ENCODE data around the gene FTO. TPM values are rescaled to one million over a fixed set of nuclear protein-coding genes. Genes with fewer than 3 reads are reported as not detected.
A peak's percentile ranks its signal among the peaks of the same experiment; 100 is the strongest.

Gene FTO
- 135 and 145 TPM in 2 replicates for total RNA-seq (ENCODE audit: low replicate concordance)

- H3K4me3 ChIP-seq (ENCODE audit: low read depth, low read length) = peak within 1 kb of the TSS; percentile 95
- TF ChIP-seq, protein P1, sequence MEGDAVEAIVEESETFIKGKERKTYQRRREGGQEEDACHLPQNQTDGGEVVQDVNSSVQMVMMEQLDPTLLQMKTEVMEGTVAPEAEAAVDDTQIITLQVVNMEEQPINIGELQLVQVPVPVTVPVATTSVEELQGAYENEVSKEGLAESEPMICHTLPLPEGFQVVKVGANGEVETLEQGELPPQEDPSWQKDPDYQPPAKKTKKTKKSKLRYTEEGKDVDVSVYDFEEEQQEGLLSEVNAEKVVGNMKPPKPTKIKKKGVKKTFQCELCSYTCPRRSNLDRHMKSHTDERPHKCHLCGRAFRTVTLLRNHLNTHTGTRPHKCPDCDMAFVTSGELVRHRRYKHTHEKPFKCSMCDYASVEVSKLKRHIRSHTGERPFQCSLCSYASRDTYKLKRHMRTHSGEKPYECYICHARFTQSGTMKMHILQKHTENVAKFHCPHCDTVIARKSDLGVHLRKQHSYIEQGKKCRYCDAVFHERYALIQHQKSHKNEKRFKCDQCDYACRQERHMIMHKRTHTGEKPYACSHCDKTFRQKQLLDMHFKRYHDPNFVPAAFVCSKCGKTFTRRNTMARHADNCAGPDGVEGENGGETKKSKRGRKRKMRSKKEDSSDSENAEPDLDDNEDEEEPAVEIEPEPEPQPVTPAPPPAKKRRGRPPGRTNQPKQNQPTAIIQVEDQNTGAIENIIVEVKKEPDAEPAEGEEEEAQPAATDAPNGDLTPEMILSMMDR (IDR thresholded peaks at IDR 0.05; ENCODE audit: insufficient read depth, low read length) = peak; percentile 1
- peak; percentile 99 for DNase-seq (ENCODE audit: low read depth)
These were observed at the start of gene FTO, which contains the start of gene RPGRIP1L for GRCh38 chr16:53703590-53704444. FTO (plus strand) TSS chr16:53704156. RPGRIP1L (minus strand) TSS chr16:53703859; CDS start chr16:53700723, 3,136 bp downstream.

- no peak for DNase-seq (ENCODE audit: low read depth)
- TF ChIP-seq, protein P1 (IDR thresholded peaks at IDR 0.05; ENCODE audit: insufficient read depth, low read length) = no peak
- no peak overlapping the region for H3K4me3 ChIP-seq (ENCODE audit: low read depth, low read length)
These were observed 49.0 kb upstream of the FTO start for GRCh38 chr16:53654946-53655345.

- no peak overlapping the region for H3K4me3 ChIP-seq (ENCODE audit: low read depth, low read length)
- DNase-seq (ENCODE audit: low read depth) = no peak
- TF ChIP-seq, protein P1 (IDR thresholded peaks at IDR 0.05; ENCODE audit: insufficient read depth, low read length) = no peak
These were observed 41.9 kb upstream of the FTO start for GRCh38 chr16:53662072-53662471.

DNA sequence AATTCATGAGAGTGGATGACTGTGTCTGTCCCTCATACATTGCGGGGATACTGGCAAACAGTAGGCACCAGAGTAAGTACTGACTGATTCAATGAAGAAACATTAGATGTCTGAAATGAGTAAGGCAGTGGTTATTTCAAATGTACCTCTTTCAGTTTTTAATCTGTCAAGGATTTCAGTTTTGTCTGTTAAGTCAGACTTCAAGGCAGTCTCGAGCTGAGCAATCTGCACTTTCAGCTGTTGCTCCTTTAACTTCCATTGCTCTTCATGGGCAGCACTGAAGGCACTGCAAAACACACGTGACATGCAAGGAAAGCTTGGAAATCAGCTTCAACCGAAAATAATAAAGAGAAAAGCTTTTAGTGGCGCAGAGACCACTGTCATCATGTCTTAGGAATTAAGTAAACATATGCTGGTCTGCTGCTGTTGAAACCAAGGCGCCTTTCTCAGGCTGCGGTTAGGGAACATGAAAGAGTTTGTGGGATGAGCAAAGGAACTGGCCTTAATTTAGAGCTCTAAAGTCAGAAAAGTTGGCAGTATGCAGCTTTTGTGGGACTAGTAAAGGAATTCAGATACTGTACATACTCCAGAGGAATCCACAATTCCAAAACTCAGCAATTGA is 39.1 kb upstream of the FTO start:
- TF ChIP-seq, protein P1 (IDR thresholded peaks at IDR 0.05; ENCODE audit: insufficient read depth, low read length) = no peak
- H3K4me3 ChIP-seq (ENCODE audit: low read depth, low read length) = peak overlapping the region; percentile 42
- DNase-seq (ENCODE audit: low read depth) = peak; percentile 94

DNA sequence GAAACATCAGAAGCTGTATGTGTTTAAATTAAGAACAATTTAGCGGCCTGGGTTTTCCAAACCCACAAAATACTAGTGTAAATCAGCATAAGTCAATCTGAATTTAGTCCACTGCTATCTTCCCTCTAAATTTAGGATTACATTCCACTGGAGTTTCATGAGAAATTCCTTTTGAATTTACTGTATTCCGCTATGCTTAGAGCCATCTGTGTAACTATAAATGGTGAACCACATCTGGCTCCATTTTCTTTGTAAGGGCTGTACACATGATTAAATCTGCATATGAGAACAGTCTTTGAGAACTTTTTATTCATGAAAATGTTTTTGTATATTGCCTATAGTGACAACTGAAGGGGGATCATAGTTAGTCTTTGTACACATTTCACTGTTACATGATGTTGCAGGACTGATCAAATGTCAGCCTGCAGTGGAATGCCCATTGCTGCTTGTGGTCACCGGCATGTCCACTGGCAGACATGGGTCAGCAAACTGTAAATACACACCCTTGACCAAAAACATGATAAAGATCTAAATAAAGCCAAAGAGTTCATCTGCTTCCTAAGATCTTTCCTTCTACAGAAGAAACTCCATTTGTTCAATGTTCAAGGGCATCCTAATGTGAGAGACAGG is 37.1 kb upstream of the FTO start:
- TF ChIP-seq, protein P1 (IDR thresholded peaks at IDR 0.05; ENCODE audit: insufficient read depth, low read length) = no peak
- no peak overlapping the region for H3K4me3 ChIP-seq (ENCODE audit: low read depth, low read length)
- DNase-seq (ENCODE audit: low read depth) = peak; percentile 21

DNA sequence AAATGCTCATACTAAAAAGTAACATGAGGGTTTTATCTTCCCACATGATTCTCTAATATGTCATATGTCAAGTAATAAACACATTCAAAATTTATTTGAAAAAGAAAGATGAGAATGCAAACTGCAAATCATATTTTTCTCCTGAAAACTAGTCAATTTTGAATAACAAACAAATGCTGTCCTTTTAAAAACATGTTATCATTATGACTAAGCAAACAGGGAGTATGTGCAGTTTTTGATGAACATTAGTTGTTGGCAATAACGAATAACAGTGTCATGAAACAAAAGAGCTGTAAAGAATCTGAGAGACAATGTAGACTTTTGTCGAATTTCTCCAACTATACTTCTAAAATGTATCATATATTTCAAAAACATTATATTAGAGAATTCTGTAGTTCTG is 35.1 kb upstream of the FTO start:
- TF ChIP-seq, protein P1 (IDR thresholded peaks at IDR 0.05; ENCODE audit: insufficient read depth, low read length) = no peak
- no peak for DNase-seq (ENCODE audit: low read depth)
- no peak overlapping the region for H3K4me3 ChIP-seq (ENCODE audit: low read depth, low read length)

Data from fibroblast of the aortic adventitia (primary cell).